Measurements from ENCODE around the gene HNMT.

HNMT gene

DNA sequence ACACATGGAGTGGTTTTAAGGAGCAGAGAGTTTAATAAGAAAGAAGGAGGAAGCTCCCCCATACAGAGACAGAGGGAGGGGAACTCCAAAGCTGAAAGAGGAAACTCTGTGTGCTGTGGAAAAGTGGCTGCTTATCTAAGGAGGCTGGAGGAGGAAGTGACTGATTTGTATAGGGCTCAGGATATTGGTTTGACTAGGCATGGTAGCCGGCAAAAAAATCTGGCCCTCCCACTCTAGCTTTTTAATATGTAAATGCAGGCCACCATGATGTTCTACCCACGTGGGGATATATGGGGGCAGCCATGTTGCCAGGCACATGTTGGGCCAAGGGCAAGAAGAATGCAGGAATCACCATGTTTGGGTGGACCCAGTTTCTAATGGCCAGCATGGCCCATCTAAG lies 64.3 kb downstream of the HNMT start:
- no peak for TF ChIP-seq CTCF (IDR thresholded peaks at IDR 0.05; ENCODE audit: insufficient read depth, missing control alignments)
- DNase-seq (ENCODE audit: insufficient read length, low spot score) (no peak), FAIRE-seq (no peak)

DNA sequence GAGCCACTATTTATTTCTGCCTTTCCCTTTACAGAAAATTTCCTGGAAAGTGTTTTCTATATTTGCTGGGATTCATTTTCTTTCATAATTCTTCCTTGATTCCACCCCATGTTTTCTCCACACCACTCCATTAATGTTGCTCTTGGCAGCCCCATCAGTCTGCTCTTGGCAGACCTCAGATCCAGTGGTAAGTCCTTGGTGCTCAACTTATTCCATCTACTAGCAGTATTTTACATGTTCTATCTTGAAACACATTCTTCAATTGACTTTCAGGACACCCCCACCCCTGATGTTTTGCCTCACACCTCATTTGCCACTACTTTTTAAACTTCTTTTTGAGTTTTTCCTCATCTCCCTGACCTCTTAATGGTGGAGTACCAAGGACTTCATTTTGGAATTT lies 65.0 kb downstream of the HNMT start:
- FAIRE-seq (no peak), DNase-seq (ENCODE audit: insufficient read length, low spot score) (no peak)
- TF ChIP-seq CTCF (IDR thresholded peaks at IDR 0.05; ENCODE audit: insufficient read depth, missing control alignments): no peak

DNA sequence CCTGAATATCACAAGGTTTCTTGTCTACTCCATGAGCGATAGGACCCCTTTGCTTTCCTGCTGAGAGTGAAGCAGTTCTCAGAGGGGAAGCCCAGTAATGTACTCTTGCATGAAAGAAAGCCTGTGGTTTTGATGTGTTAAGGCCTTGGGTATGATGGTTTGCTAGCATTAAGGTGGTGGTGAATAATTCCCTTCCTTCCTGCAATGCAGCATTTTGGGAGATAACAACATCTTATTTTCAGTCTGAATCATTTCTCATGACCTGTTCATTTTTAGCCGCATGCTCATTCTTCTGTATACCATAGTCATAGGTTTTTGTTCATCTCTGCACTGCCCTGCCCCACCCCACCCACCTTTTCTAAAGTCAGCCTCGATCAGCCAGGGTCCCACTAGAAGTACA lies 66.2 kb downstream of the HNMT start:
- no peak for FAIRE-seq
- no peak for TF ChIP-seq CTCF (IDR thresholded peaks at IDR 0.05; ENCODE audit: insufficient read depth, missing control alignments)

DNA sequence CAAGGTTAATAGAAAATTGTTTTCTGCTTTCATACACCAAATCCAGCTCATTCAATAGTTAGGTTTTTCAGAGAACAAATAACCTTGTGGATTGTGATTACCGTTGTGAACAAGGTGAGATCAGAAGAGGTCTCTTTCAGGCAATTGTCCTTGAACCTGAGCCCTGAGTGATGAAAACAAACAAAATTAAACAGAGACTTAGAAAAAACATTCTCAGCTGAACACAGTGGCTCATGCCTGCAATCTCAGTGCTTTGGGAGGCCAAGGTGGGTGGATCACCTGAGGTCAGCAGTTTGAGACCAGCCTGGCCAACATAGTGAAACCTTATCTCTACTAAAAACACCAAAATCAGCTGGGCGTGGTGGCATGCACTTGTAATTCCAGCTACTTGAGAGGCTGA lies 68.1 kb downstream of the HNMT start:
- DNase-seq (ENCODE audit: insufficient read length, low spot score) (no peak), FAIRE-seq (no peak)
- TF ChIP-seq CTCF (IDR thresholded peaks at IDR 0.05; ENCODE audit: insufficient read depth, missing control alignments): no peak

More for the DNA sequence above, 66.2 kb downstream of the HNMT start:
- no peak for DNase-seq (ENCODE audit: insufficient read length, low spot score)

DNA sequence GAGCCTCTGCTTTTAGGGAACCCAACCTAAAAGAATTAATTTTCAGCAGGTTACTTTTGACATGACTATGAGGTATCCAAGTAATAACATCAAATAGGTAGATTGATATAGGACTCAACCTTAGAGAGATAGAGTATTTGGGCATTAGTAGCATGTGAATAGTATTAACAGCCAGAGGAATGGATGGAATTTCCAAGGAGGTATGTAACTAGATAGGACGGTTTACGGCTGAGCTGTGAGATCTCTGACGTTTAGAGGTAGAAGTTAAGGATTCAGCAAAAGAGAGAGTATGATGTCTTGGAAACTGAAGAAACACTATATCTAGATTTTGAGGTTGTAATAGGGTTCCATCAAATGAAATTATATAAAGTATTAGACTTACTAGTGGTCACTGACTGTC lies 70.3 kb downstream of the HNMT start:
- no peak for FAIRE-seq
- no peak for DNase-seq (ENCODE audit: insufficient read length, low spot score)
- TF ChIP-seq CTCF (IDR thresholded peaks at IDR 0.05; ENCODE audit: insufficient read depth, missing control alignments): no peak

GRCh38 chr2:138035608-138036217 lies 71.4 kb downstream of the HNMT start:
- TF ChIP-seq CTCF (IDR thresholded peaks at IDR 0.05; ENCODE audit: insufficient read depth, missing control alignments): no peak
- no peak for FAIRE-seq
- no peak for DNase-seq (ENCODE audit: insufficient read length, low spot score)

GRCh38 chr2:138036522-138036921 lies 72.2 kb downstream of the HNMT start:
- DNase-seq (ENCODE audit: insufficient read length, low spot score) (no peak), FAIRE-seq (no peak)
- TF ChIP-seq CTCF (IDR thresholded peaks at IDR 0.05; ENCODE audit: insufficient read depth, missing control alignments): no peak
